GM12878 (cell line): ENCODE data around the gene FCRL6. TPM values are rescaled to one million over a fixed set of nuclear protein-coding genes. Genes with fewer than 3 reads are reported as not detected.
A peak's percentile ranks its signal among the peaks of the same experiment; 100 is the strongest.

Experiments used
- BCL11A ChIP-seq: IDR thresholded peaks from 2 replicates; pipeline ENCODE4 v1.6.1; 2011; ENCODE audit warnings: low read depth, low read length
- CBFB ChIP-seq: IDR thresholded peaks from 2 replicates; pipeline ENCODE4 v1.6.1; 2016; ENCODE audit warnings: antibody characterized with exemption, low read depth
- CBX5 ChIP-seq: sonication (generic); IDR thresholded peaks from 2 replicates; pipeline ENCODE4 v1.6.1; 2016; ENCODE audit warnings: low read depth, moderate library complexity, mild to moderate bottlenecking, inconsistent platforms
- CREM ChIP-seq: IDR thresholded peaks from 2 replicates; pipeline ENCODE4 v1.6.1; 2014; ENCODE audit warnings: antibody characterized with exemption, low read depth
- EGR1 ChIP-seq, 2 experiments: IDR thresholded peaks; 1 replicate in 1 of 2; 2 replicates in 1 of 2; pipeline ENCODE4 v1.6.1; 2011 to 2012; ENCODE audit warnings: low read depth in 2 of 2, low read length in 2 of 2, borderline replicate concordance in 1 of 2, mild to moderate bottlenecking in 1 of 2, moderate library complexity in 1 of 2
- IKZF1 ChIP-seq: fragments of 450-650 bp; conservative IDR thresholded peaks from 2 replicates; pipeline ENCODE4 v1.6.1; 2017; ENCODE audit warnings: antibody characterized with exemption, mild to moderate bottlenecking
- MXI1 ChIP-seq: fragments of 150-350 bp; IDR thresholded peaks from 2 replicates; pipeline ENCODE4 v1.6.1; 2011; ENCODE audit warnings: low read depth, mild to moderate bottlenecking, inconsistent platforms, low read length, improper control_type of control experiment
- MYC ChIP-seq: IDR thresholded peaks from 2 replicates; pipeline ENCODE4 v1.6.1; 2011; ENCODE audit warnings: mild to moderate bottlenecking, low read length, moderate library complexity, inconsistent platforms; ENCODE audit not compliant: insufficient read depth, insufficient replicate concordance, insufficient read length, severe bottlenecking
- NFYB ChIP-seq: IDR thresholded peaks from 2 replicates; pipeline ENCODE4 v1.6.1; 2011; ENCODE audit warnings: low read depth, mild to moderate bottlenecking, low read length, improper control_type of control experiment, moderate library complexity; ENCODE audit not compliant: insufficient read depth
- PAX8 ChIP-seq: fragments of 450-650 bp; IDR thresholded peaks from 2 replicates; pipeline ENCODE4 v1.6.1; 2017; ENCODE audit warnings: mild to moderate bottlenecking, moderate library complexity
- PBX3 ChIP-seq: IDR thresholded peaks from 2 replicates; pipeline ENCODE4 v1.6.1; 2011; ENCODE audit warnings: mild to moderate bottlenecking, low read depth, low read length, moderate library complexity; ENCODE audit not compliant: insufficient replicate concordance
- POLR2AphosphoS5 ChIP-seq: IDR thresholded peaks from 2 replicates; pipeline ENCODE4 v1.6.1; 2011; ENCODE audit warnings: mild to moderate bottlenecking, low read length, inconsistent platforms
- POU2F2 ChIP-seq: IDR thresholded peaks from 3 replicates; pipeline ENCODE4 v1.6.1; 2011; ENCODE audit warnings: low read depth, mild to moderate bottlenecking, low read length, borderline replicate concordance
- RELB ChIP-seq: fragments of 450-650 bp; IDR thresholded peaks from 2 replicates; pipeline ENCODE4 v1.6.1; 2017; ENCODE audit warnings: low read depth, mild to moderate bottlenecking, moderate library complexity
- TBL1XR1 ChIP-seq: IDR thresholded peaks from 2 replicates; pipeline ENCODE4 v1.6.1; 2012; ENCODE audit warnings: low read depth, low read length, improper control_type of control experiment
- TCF3 ChIP-seq: IDR thresholded peaks from 2 replicates; pipeline ENCODE4 v1.6.1; 2012; ENCODE audit warnings: low read depth, mild to moderate bottlenecking, low read length, borderline replicate concordance; ENCODE audit not compliant: insufficient read depth
- TCF7 ChIP-seq: IDR thresholded peaks from 2 replicates; pipeline ENCODE4 v1.6.1; 2014; ENCODE audit warnings: antibody characterized with exemption, borderline replicate concordance
- USF1 ChIP-seq: IDR thresholded peaks from 2 replicates; pipeline ENCODE4 v1.6.1; 2011; ENCODE audit warnings: borderline replicate concordance, low read depth, mild to moderate bottlenecking, moderate library complexity, mixed read lengths, low read length; ENCODE audit not compliant: insufficient read depth; ENCODE audit errors: extremely low read length
- USF2 ChIP-seq: IDR thresholded peaks from 2 replicates; pipeline ENCODE4 v1.6.1; 2011; ENCODE audit warnings: low read depth, low read length, improper control_type of control experiment, borderline replicate concordance
- ZBTB4 ChIP-seq: fragments of 450-650 bp; formaldehyde crosslinking; IDR thresholded peaks from 2 replicates; pipeline ENCODE4 v1.4.0; 2022; ENCODE audit warnings: mild to moderate bottlenecking, moderate library complexity
- polyA plus RNA-seq, 11 experiments: library from polyadenylated mRNA; depleted of rRNA in 4 of 11; unstranded in 6 of 11; stranded (reverse) in 5 of 11; fragments of >200 nt; fragmentation: Nextera tagmentation in 4 of 11; fragmentation: Illumina TruSeq in 1 of 11; extraction: Ambion mirVana in 4 of 11; extraction: Trizol in 1 of 11; gene quantifications; 1 replicate in 1 of 11; 2 replicates in 10 of 11; pipeline versions ENCODE4 v1.2.1 to v1.2.3, GENCODE V29; 2011 to 2016; ENCODE audit warnings: inconsistent platforms in 2 of 11, missing spikeins in 2 of 11, low read depth in 1 of 11
- total RNA-seq, 4 experiments: library from RNA; depleted of rRNA in 3 of 4; stranded (reverse); fragments of >200 nt in 3 of 4; fragmentation: Illumina TruSeq in 1 of 4; extraction: Trizol in 1 of 4; gene quantifications; 2 replicates each; pipeline versions ENCODE4 v1.2.1 to v1.2.3, GENCODE V29; 2013 to 2021

FCRL6 gene
- total and polyA plus RNA-seq, 10 of the 15 experiments (the other 5 are each of a cell fraction or from before 2014, with no cell fraction given): 0.04 to 0.16 (median 0.11) TPM; not detected in 7

- TF ChIP-seq EGR1 (IDR thresholded peaks at IDR 0.05; ENCODE audit: borderline replicate concordance in 1 of 2, low read depth in 2 of 2, low read length in 2 of 2) (peak in 1 of 2 experiments; percentile 64; a peak in 1 of 3 replicates), TCF3 (no peak), USF1 (peak; percentile 94), USF2 (peak; percentile 41), CBX5 (0 out of 2 replicates have a peak, but pooled peaks have one; percentile 35), BCL11A (no peak), ZBTB4 (CRISPR knock-in tag) (no peak), RELB (peak; percentile 47; the same call in 1 of the 2 replicates), NFYB (peak; percentile 77), CREM (peak; percentile 42; the same call in 1 of the 2 replicates), POLR2AphosphoS5 (peak; percentile 41; the same call in 1 of the 2 replicates), CBFB (no peak), TBL1XR1 (no peak), MYC (no peak), IKZF1 (peak; percentile 93), MXI1 (peak; percentile 26; the same call in 1 of the 2 replicates), PAX8 (no peak), PBX3 (peak; percentile 62), TCF7 (no peak), POU2F2 (peak; percentile 31; the same call in 1 of the 3 replicates)
Measured at GRCh38 chr1:159780583-159781582, 21.3 kb upstream of the FCRL6 start, which contains the start of gene DUSP23 (continued).
